ENCODE results near the gene RAB24.

GRCh38 chr5:177313561-177314259 is 10.2 kb upstream of the RAB24 start:
- TF ChIP-seq CTCF (IDR thresholded peaks at IDR 0.05; ENCODE audit: insufficient read depth, low read length) (no peak), POLR2AphosphoS5 (IDR thresholded peaks at IDR 0.05; ENCODE audit: low read depth) (no peak)

Data from HL-60 (cell line).